ELR (cell line): ENCODE measurements around the gene POLE4.

Source experiments
- DNase-seq: peaks from one replicate; pipeline ENCODE4 v3.0.0-alpha.2; 2015; ENCODE audit warnings: low read depth

Gene POLE4

GRCh38 chr2:74991977-74992376 lies 33.5 kb downstream of the POLE4 start:
- peak; percentile 60 for DNase-seq

DNA sequence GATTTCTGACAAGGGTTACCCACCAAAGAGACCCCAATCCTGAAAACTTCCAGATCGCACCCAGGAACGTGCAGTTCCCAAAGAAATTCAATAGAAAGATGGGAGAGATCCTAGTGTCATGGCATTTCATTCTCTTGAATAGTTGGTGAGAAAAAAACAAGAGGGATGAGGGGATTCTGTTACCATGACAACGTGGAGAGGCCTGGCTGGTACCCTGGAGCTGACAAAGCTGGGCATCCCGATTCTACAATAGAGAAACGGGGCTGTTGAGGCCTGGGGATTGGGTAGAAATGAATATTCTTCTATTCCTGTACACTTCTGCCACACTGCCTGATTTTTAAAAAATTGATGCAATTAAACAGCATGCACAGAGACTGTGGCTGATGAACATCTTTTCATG lies 41.0 kb downstream of the POLE4 start:
- DNase-seq: no peak

- no peak for DNase-seq
Measured at GRCh38 chr2:75002007-75002406, 43.6 kb downstream of the POLE4 start.

DNA sequence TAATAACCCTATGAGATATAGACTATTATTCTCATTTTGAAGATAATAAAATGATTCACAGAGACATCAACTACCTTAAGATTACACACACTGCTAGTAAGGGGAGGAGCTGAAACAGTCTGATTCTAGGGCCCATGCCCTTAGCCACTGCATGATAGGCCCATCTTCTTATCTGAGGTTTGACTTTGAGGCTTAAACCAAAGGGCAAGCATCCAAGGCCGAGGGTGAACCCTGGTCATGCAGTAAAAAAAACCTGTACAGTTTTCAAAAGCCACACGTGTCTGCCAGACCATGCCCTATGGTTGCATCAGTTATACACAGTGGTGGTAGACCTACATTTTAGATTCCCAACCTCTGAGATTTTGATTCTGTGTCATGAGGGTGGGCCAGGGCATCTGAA lies 44.8 kb downstream of the POLE4 start:
- no peak for DNase-seq

DNA sequence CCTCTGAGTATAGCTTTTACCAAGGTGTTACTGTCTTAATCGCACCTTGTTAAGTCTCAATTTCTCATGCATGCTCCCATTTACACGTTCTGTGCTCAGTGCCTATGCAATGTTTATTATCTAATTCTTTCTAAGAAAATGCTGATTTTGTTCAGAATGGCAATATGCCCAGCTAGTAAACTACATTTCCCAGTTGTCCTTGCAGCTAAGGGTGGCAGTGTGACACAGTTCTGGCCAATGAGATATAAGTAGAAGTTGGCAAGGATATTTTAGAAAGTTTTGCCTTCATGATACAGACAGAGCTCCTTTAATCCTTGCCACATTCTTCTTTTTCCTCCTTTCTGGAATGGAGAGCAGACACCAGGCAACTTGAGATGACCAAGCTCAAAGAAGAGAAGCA lies 45.3 kb downstream of the POLE4 start:
- DNase-seq: no peak

- DNase-seq: no peak
Measured at GRCh38 chr2:75006041-75006440, 47.6 kb downstream of the POLE4 start.

GRCh38 chr2:75007061-75007460 lies 48.6 kb downstream of the POLE4 start:
- DNase-seq: peak; percentile 9

DNA sequence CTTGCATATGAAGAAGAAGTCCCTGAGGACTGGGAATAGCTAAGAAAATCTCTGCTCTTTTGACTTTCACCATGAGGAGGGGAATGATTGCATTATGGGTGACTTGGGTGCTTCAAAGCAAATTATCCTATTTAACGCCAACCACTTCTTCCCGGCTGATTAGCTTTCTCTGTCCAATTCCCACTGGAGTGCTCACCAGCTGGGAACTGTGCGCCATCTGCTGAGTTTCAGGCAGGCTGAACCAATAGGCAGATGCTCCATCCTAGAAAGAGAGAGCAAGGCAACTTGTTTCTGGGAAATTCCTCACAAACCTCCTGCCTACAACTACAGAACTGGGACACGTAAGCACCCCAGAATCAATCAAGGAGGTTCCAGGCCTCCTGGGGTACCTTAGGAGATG lies 49.4 kb downstream of the POLE4 start:
- no peak for DNase-seq

DNA sequence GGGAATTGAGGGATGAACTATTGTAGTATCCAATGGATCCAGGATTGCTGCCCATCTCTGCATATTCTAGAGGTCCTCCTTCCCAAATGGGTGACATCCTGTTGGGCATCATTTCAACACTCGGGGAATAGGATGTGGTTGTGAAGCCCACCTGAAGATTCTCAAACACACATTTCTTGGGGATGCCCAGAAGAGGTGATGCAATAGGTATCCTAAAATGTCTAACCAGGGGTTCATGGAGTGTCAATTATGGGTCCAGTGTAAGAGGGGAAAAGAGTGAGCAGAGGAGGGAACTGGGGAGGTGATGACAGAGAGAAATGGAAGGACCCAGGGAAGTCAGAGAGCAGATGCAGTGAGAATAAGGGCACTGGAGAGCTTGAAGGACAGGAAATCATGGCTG lies 52.1 kb downstream of the POLE4 start:
- no peak for DNase-seq

DNA sequence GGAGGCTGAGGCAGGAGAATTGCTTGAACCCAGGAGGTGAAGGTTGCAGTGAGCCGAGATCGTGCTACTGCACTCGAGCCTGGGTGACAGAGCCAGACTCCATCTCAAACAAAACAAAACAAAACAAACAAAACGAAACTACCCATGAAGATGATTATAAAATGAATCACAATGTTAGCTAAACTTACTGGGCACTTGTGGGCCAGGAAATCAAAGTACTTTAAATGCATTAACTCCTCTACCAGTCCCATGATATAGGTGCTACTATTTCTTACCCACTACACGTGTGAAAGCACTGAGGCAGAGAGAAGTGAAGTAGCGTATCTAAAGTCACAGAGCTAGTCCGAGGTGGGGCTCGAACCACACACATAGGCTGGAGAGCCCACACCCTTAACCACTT lies 53.6 kb downstream of the POLE4 start:
- peak; percentile 14 for DNase-seq

GRCh38 chr2:75018162-75018561 lies 59.7 kb downstream of the POLE4 start:
- DNase-seq: no peak
